GM12865 (cell line): ENCODE results near the gene SZT2.

ENCODE experiments used
- DNase-seq: peaks from one replicate; pipeline ENCODE4 v3.0.0; 2010; ENCODE audit warnings: low read depth
- H3K4me3 ChIP-seq: 2 replicates; pipeline ENCODE4 v1.5.1; 2011; ENCODE audit warnings: mild to moderate bottlenecking, low read depth, low read length, control low read depth
- TF ChIP-seq, protein P1 (sequence below): IDR thresholded peaks from 2 replicates; pipeline ENCODE4 v1.5.1; 2011; ENCODE audit warnings: low read length, control low read depth, low read depth, inconsistent platforms; ENCODE audit not compliant: insufficient read depth; ENCODE audit errors: missing control alignments

SZT2 gene

DNA sequence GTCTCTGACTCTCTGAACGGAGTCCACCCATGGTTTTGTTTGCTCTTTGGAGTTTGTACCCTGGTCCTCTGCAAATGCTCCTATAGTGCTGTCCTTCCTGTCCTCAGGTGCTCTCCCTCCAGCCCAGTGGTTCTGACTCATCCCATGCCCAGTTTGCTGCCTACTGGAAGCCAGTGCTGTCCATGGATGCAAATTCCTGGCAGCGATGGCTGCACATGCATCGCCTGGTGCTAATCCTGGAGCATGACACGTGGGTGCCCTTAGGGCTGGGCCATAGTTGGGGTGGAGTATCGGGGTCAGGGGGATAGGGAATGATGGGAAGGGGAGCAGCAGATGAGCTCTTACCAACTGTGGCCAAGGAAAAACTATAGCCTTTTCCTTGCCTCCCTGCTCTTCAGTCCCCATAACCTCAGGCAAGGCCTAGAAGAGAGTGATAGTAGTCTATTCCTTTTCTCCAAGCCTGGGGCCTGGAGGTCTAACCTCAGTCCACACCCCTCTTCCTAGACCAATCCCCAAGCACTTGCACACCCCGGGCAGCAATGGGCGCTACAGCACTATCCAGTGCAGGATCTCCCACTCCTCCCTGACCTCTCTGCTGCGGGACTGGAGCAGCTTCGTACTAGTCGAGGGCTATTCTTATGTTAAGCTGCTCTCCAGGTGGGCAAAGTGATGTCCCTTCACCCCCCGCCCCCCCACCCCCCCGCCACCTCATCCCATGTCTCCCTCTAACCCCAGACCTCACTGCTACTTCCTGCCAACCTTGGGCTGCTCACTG is 32.5 kb downstream of the SZT2 start:
- no peak overlapping the region for H3K4me3 ChIP-seq
- DNase-seq: no peak
- TF ChIP-seq, protein P1, sequence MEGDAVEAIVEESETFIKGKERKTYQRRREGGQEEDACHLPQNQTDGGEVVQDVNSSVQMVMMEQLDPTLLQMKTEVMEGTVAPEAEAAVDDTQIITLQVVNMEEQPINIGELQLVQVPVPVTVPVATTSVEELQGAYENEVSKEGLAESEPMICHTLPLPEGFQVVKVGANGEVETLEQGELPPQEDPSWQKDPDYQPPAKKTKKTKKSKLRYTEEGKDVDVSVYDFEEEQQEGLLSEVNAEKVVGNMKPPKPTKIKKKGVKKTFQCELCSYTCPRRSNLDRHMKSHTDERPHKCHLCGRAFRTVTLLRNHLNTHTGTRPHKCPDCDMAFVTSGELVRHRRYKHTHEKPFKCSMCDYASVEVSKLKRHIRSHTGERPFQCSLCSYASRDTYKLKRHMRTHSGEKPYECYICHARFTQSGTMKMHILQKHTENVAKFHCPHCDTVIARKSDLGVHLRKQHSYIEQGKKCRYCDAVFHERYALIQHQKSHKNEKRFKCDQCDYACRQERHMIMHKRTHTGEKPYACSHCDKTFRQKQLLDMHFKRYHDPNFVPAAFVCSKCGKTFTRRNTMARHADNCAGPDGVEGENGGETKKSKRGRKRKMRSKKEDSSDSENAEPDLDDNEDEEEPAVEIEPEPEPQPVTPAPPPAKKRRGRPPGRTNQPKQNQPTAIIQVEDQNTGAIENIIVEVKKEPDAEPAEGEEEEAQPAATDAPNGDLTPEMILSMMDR: no peak

DNA sequence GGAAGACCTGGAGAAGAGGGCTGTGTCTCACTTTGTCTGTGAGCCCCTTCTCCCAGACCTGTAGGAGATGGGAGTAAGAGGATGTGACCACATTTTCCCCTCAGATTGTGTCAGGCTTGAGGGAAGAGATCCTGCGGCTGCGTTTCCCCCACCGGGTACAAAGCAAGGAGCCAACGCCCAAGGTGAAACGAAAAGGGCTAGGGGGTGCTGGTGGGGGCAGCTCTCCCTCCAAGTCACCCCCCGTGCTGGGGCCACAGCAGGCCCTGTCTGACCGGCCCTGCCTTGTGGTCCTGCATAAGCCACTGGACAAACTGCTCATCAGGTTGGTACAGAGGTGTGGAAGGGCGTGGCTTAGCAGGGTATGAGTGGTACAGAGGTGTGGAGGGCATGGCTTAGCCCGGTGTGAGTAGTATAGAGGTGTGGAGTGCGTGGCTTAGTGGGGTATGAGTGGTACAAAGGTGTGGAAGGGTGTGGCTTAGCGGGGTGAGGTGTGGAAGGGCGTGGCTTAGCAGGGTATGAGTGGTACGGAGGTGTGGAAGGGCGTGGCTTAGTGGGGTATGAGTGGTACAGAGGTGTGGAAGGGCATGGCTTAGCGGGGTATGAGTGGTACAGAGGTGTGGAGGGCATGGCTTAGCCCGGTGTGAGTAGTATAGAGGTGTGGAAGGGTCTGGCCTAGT is 33.4 kb downstream of the SZT2 start:
- H3K4me3 ChIP-seq: no peak overlapping the region
- TF ChIP-seq, protein P1: no peak

DNA sequence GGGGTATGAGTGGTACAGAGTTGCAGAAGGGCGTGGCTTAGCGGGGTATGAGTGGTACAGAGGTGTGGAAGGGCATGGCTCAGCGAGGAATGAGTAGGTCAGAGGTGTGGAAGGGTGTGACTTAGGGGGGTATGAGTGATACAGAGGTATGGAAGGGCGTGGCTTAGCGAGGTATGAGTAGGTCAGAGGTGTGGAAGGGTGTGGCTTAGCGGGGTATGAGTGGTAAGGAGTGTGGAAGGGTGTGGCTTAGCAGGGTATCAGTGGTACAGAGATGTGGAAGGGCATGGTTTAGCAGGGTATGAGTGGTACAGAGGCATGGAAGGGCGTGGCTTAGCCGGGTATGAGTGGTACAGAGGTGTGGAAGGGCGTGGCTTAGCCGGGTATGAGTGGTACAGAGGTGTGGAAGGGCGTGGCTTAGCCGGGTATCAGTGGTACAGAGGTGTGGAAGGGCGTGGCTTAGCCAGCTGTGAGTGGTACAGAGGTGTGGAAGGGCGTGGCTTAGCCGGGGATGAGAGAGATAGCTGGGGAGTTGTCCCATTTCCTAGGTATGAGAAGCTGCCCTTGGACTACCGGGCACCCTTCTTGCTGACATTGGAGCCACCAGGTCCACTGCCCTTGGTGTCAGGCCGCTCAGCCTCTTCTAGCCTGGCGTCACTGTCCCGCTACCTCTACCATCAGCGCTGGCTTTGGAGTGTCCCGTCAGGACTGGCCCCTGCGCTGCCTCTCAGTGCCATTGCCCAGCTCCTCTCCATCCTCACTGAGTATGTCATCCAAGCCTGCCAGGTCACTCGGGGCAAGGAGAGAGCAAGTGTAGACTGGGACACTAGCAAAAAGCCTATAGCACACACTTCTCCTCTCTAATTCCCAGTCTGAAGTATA is 34.2 kb downstream of the SZT2 start:
- H3K4me3 ChIP-seq: no peak overlapping the region
- DNase-seq: no peak
- TF ChIP-seq, protein P1: no peak

More for the DNA sequence above, 33.4 kb downstream of the SZT2 start:
- DNase-seq: no peak

DNA sequence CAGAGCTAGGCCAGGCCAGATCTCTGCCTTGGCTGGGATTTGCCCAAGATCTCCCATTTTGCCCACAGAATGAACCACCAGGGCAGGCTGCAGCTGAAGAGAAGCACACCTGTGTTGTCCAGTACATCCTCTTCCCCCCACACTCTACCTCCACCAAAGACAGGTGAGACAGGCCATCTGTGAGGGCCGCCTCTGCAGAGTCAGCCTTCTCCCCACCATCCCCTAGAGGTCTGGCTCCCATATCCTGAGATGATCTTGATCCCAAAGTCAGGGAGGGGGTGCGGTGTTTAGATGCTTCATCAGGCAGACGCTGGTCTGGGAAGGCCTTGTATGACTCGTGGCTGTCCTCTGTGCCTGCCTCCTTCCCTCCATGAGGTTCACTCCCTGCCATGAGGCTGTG is 35.3 kb downstream of the SZT2 start:
- TF ChIP-seq, protein P1: no peak
- DNase-seq: no peak

DNA sequence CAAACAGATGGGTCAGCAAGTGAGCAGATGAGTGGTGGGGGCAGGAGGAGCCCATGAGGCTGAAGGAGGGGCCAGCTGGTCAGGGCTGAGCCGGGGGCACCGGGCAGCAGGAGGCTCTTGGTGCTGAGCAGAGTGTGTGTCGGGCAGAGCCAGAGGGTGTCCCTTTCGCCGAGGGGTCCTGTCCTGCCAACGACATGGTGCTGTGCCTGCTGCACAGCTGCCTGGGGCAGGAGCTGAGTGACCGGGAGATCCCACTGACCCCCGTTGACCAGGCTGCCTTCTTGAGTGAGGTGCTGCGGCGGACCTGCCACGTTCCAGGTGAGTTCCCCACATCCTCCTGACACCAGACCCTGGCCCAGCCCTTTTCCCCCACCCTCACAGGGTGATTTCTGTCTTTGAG is 36.5 kb downstream of the SZT2 start:
- TF ChIP-seq, protein P1: no peak
- DNase-seq: no peak
- H3K4me3 ChIP-seq: no peak overlapping the region

More for the DNA sequence above, 35.3 kb downstream of the SZT2 start:
- H3K4me3 ChIP-seq: no peak overlapping the region

DNA sequence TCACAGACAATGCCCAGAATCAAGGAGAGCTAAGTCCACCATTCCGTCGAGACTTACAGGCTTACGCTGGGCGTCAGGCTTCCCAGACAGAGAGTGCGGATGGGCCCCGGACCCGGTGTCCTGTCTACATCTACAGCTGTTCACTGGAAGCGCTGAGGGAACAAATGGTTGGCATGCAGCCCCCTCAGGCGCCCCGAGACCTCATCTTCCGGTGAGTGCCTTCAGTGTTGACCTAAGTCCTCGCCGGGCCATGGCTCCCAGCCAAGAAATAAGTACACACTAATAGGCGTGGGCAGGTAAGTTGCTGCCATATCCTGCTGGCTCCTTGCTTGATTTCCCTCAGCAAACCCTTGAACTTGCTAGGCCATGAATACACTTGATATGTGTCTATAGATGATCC is 37.8 kb downstream of the SZT2 start:
- TF ChIP-seq, protein P1: no peak
- no peak for DNase-seq
- no peak overlapping the region for H3K4me3 ChIP-seq
